T47D (cell line): Measurements from ENCODE around the gene DGKH.
"Not testable (repeated sequence)": the region's sequence is repeated elsewhere in the genome, so short reads cannot be mapped to it uniquely, and the experiment has no call there.

ENCODE experiments used
- DNase-seq, 2 experiments: peaks; one replicate each; pipeline versions ENCODE4 v3.0.0 to v3.0.0-alpha.2; 2011 to 2012; ENCODE audit warnings: low read depth in 1 of 2, low spot score in 1 of 2
- JUND ChIP-seq: IDR thresholded peaks from 2 replicates; pipeline ENCODE4 v1.6.1; 2012; ENCODE audit warnings: low read depth
- in situ Hi-C: cut with HindIII; loops from 2 replicates; pipeline ENCODE4 v1.10.0; 2016; ENCODE audit warnings: low sequenced_read_pairs, low pct_unique_long_range_greater_than_20kb

DGKH gene

DNA sequence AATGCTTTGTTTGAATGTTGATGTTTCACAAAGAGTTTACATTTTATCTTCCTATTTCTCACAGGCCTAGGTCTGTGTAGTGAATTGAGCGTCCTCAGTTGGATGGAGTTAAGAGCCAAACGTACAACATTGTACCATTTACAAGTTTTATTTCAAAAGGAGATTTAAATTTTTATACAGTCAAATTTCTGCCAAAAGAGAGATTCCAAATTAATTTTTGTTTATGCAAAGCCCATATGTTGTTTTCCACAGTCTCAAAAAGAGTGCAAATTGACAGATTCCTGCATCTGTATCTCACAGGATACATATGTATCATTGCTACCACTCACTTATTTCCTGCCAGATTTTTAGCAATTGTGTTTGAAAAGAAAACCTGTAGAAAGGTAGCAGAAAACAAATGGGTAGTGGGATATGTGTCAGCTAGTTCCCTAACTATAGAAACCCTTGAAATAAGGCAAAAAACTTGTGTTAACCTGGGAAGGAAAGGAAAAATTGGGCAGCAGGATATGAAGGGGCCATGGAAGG, 46.1 kb downstream of the DGKH start:
- DNase-seq = no peak
- no peak for TF ChIP-seq JUND
- in situ Hi-C loops = no loop called here

DNA sequence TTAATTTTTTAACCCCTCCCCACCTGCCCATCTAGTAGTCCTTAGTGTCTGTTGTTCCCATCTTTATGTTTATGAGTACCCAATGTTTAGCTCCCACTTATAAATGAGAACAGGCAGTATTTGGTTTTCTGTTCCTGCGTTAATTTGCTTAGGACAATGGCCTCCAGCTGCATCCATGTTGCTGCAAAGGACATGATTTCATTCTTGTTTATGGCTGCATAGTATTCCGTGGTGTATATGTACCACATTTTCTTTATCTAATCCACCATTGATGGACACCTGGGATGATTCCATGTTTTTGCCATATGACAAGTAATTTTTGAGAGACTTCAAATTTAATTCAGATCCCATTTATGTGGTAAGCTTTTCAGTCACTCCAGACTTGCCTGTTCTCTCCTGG, 47.8 kb downstream of the DGKH start:
- DNase-seq, in situ Hi-C loops: not testable (repeated sequence)

DNA sequence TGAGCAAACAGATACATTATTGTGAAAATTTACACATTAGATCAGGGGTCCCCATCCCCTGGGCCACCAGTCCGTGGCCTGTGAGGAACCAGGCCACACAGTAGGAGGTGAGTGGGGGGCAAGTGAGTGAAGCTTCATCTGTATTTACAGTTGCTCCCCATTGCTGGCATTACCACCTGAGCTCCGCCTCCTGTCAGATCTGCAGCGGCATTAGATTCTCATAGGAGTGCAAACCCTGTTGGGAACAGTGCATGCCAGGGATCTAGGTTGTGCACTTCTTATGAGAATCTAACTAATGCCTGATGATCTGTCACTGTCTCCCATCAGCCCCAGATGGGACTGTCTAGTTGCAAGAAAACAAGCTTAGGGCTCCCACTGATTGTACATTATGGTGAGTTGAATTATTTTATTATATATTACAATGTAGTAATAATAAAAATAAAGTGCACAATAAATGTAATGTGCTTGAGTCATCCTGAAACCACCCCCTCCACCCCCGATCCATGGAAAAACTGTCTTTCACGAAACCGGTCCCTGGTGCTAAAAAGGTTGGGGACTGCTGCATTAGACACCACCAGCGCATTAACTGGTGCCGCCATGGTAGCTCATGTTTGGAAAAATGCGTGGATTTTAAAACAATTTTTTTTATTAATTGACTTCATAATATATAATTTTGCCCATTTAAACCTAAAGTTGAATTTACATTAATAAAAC, 51.7 kb downstream of the DGKH start:
- in situ Hi-C loops = no loop called here
- DNase-seq = no peak
- TF ChIP-seq JUND = no peak

DNA sequence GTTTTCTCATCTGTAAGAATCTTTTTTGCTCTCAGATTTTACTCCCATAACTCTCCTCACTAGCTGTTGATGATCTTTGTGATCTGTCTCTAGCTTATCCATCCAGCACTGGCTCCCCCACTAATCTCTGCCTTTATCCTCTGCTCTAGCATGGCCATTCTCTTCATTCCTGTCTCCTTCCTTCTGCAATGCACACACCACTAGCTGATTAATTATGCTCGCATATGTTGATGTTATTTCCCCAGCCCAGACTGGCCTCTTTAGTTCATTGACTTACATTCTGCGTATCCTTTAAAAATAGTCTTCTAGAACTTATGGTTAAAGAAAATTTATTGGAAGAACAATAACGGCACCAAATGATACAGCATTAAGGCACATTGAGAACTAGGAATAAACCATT, 52.5 kb downstream of the DGKH start:
- DNase-seq = no peak
- in situ Hi-C loops = no loop called here
- TF ChIP-seq JUND = no peak

DNA sequence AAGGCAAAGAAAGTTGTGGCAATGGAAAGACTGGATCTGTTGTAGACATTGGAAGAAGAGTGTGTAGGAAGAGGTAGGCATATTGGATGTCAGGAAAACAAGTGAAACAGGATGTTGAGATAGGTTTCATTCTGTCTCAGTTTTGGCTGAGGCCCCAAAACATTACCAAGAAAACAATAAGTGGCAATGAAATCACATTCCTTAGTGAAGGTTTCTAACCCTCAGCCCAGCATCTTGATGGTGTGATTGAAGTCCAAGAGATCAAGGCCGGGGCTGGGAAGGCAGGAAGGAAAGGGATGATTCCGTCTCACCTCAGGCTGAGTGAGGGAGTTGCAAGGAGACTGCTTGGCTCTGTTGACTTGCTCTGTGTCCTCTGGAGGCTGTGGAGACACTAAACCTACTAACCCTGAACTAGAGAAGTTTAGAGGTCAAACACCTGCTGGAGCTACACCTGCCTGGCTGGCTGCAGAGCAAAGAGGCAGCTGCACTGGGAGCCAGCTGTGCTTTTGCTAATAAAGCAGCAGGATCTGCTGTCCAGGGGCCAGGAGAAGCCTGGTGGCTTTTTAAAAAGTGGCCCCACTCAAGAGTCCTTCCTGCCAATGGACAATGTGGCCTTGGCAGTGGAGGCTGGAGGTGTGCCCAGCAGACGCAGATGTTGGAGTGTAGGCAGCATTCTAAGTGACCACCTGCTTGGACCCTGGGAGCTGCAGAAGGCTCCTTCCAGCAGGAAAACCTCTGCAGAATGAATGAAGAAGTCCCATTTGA, 53.6 kb downstream of the DGKH start:
- TF ChIP-seq JUND = no peak
- no peak for DNase-seq
- in situ Hi-C loops = no loop called here

DNA sequence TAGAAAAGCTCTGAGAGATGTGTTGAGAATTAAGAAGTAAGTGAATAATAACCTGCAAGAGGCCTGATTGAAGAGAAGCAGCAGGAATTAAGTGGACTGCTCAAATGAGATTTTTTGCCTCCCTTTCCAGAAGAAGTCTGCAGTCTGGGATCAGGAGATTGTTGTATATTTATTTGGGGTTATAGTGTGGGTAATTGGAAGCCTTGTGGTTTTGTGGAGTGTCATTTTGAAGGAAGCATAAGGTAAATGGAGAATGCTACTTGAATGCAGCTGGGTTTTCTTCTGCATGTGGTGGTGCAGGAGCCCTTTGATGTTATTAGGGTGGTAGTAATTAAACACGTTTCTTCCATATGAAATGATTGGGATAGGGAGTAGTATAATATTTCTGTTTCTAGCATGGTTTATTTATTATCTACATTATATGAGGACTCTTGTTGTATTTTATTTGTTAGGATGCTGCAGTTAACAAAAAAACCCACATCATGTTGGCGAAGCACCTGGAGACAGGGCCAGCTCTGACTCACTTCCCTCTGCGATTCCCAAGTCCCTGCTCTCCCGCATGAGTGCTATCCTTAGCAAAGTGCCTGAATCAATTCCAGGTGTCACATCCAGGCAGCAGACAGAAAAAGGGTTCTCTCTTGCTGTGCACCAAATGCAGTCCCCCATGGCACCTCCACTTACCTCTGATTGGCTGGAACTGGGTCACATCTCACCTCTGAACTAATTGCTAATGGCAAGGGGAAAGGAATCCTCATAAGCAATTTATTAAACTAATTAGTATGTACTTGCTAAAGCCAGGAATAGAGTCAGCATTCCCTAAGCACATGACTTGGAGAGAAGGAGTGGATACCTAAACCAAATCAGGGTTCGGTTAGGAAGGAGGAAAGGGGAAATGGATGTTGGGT, 54.8 kb downstream of the DGKH start:
- DNase-seq = no peak
- no peak for TF ChIP-seq JUND
- in situ Hi-C loops = no loop called here

DNA sequence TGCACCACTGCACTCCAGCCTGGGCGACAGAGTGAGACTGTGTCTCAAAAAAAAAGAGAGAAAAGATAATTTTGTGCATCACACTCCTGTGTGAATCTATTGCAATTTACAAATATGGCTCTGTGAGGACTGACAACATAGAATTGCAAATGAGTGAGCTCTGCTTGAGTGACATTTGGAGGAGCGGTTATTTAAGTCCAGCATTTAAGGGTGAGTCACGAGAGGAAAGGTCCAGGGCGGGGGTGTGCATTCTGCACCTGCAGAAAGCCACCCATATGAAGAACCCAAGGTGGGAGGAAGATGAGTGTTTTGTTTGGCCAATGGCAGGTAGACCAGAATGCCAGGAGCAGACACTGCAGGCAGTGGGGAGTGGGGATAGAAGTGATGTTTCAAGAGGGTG, 58.5 kb downstream of the DGKH start:
- DNase-seq = no peak
- in situ Hi-C loops = no loop called here
- TF ChIP-seq JUND = no peak

DNA sequence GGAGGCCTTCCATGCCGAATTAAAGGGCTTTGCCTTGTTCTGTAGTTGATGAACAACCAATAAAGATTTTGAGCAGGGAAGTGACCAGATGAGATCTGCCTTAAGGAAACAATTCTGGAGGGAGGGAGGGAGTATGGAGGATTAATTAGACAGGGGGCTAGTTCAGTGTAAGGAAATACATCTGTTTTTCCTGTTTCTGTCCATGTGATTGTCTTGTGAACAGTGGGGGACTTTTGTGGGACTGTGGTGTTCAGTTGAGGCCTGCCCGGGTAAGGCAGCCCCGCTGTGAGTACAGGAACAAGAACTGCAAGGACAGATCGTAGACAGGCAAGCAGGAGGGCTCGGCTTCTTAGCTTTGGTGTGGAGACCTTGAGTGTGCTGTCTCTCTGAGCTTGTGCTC, 59.0 kb downstream of the DGKH start:
- TF ChIP-seq JUND = no peak
- DNase-seq = no peak
- in situ Hi-C loops = no loop called here

DNA sequence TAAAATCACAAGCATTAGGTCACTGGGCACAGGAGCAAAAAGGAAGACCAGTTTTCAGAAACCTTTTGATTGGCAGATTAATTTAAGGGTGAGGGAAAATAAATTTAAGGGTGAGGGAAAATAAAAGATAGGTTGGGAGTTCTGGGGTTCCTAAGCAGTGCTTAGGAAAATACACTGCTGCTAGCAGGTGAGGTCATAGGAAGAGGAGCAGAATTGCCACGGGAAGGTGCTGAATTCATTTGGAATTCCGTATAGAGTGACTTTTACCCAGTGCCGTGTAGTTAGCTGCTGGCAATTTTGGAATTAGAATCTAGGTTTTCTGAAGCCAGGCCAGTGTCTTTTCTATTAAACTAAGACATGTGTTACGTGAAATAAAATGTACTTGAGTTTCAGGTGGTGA, 59.8 kb downstream of the DGKH start:
- DNase-seq = no peak
- in situ Hi-C loops = no loop called here
- TF ChIP-seq JUND = no peak

DNA sequence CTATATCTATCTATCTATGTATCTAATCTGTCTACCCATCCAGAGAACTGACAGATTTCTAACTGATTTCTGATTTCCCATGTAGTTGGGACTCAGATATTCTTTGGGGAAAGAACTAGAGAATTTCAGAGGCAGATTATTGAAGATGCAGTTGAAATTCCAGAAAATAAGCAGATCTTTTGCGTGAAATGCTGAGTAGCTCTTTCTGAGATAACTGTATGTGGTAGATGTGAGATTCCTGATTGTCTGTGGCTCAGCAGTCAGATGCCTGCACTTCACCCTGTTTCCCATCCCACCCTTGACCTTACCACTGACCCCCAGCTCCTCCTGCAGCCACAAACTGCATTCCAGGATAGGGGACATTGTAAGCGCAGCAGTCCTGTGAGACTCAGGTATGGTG, 61.5 kb downstream of the DGKH start:
- in situ Hi-C loops = no loop called here
- no peak for TF ChIP-seq JUND
- no peak for DNase-seq

DNA sequence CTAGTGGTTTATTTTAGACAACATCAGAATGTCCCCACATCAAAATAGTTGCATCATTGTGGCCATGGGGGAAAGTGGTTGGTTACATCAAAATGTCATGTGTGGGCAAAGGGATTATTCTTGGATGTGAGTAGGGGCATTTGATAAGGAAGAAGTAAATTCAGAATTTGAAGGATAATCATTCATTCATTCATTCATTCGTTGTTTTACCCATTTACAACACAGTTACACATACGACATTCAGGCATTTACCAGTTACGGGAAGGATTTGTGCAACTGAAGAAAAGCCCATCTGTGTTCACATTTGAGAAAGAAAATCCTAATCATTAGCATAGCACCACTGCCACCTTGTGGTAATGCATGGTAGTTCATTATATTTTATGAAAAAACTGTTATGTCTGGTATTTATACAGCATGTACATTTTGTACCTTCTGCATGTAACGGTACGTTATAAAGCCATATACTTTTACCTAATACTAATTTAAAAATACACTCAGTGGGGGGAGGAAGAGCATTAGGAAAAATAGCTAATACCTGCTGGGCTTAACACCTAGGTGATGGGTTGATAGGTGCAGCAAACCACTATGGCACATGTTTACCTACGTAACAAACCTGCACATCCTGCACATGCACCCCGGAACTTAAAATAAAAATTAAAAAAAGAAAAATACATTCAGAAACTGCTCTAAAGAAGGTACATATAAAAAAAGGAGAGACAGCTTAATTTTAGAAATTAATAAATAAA, 62.1 kb downstream of the DGKH start:
- DNase-seq = peak; percentile 26 to 76
- TF ChIP-seq JUND = no peak
- in situ Hi-C loops = no loop called here

DNA sequence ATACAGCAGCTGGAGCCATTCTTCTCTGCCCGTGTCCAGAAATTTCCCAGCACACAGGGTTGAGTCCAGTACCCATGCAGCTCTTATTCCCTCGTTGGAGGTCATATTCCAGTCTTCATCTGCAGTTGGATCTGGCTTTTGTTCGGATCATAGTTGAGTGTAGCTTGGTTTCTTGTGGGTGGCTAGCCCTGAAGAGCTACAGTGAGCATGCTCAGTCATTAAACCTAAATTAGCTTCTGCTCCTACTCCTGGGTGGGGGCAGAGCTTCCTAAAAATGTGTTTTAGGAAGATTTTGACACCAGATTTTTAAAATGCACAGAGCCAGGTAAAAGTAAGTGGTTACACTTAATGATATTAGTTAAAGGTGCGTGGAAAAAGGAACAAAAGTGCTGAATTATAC, 64.4 kb downstream of the DGKH start:
- in situ Hi-C loops = no loop called here
- no peak for DNase-seq
- no peak for TF ChIP-seq JUND
